HG02610 (cell line): ENCODE measurements around the gene ASF1A.

Experiments
- ATAC-seq: cut with Tn5 transposase; IDR thresholded peaks from one replicate; pipeline ENCODE4 v1.9.1; 2021; ENCODE audit warnings: mild to moderate bottlenecking, moderate library complexity; ENCODE audit not compliant: unreplicated experiment

The ASF1A gene

DNA sequence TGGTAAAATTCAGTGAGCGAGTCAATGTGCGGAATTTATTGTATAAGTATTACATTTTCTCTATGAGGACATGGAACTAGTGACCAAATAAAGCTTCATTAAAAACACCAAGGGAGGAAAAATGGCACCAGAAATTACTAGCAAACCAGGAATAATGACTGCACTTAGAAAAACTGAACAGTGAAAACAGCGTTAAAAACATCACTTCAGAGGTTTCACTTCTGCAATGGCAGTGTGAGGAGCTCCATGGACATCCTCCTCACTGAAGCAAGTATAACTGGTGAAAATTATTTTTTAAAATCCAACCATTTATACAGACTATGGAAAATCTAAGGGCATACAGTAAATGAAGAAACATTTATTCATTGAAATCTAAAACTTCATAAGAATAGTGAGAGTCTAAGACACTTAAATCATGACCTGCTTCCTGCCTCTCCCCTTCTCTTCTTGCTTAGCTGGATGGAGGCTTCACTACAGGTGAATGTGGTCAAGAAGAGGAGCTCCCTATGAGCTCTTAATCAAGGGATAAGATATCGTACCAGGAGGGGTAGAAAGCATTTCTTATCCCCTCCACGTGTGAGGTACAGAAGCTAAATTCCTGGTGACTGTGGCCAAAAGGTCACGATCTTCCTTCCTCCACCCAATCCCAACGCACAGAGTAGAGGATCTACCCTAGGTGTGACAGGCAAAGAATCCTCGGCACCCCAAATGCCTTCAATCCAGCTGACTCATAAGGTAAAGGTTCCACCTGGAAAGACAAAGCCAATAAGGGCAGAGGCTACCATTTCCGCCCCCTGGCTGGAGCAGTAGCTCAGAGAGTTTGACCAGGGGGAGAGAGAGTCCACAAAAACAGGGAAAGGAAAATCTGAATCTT lies 12.3 kb upstream of the ASF1A start:
- peak; percentile 81 for ATAC-seq

- ATAC-seq: no peak
These were observed 11.5 kb upstream of the ASF1A start for GRCh38 chr6:118882314-118882905.

DNA sequence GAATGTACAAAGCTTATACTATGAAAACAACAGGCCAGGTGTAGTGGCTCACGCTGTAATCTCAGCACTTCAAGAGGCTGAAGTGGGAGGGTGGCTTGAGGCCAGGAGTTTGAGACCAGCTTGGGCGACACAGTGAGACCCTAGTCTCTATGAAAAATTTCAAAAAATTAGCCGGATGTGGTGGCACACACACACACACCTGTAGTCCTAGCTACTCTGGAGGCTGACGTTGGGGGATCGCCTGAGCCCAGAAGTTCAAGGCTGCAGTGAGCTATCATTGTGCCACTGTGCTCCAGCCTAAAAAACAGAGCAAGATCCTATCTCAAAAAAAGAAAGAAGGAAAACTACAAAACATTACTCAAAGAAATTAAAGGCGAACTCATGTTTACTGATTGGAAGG lies 7.3 kb upstream of the ASF1A start:
- no peak for ATAC-seq

DNA sequence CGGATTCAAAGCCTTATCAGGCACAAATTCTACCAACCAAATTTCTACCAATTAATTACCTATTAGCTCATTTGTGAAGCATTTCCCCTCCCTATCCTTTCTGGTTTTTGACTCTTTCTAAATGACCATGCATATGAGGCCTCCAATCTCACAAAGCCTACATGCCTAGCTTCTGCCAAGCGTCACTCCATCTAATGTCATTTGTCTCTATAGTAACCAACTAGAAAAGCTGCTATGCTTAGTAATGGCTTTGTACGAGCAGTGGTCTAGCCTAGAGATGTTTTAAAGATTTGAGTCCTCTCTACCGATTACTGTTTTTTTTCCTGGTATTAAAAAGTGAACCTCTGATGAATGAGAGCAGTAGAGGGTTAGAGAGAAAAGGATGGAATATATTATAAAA lies 4.8 kb upstream of the ASF1A start:
- ATAC-seq: no peak

- ATAC-seq: peak; percentile 11
These were observed 2.8 kb upstream of the ASF1A start for GRCh38 chr6:118890997-118891790.

GRCh38 chr6:118892355-118892991 lies 1.5 kb upstream of the ASF1A start:
- no peak for ATAC-seq

- peak; percentile 3 for ATAC-seq
These were observed 717 bp upstream of the ASF1A start for GRCh38 chr6:118893064-118893806.

GRCh38 chr6:118894425-118895260 lies 691 bp downstream of the ASF1A start:
- peak; percentile 42 for ATAC-seq

DNA sequence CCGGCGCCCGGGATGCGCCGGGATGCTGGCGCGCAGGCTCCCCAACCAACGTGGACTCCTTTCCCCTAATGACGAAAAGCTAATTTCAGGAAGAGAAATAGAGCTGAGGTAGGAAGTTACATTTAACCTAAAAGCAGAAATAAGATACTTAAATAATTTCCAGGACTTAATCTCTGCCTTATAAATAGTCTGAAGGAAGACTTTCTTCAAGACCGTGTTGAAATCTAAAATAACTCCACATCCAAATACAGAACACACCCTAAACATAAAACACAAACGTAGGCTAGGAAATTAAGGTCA lies 1.3 kb downstream of the ASF1A start:
- no peak for ATAC-seq

DNA sequence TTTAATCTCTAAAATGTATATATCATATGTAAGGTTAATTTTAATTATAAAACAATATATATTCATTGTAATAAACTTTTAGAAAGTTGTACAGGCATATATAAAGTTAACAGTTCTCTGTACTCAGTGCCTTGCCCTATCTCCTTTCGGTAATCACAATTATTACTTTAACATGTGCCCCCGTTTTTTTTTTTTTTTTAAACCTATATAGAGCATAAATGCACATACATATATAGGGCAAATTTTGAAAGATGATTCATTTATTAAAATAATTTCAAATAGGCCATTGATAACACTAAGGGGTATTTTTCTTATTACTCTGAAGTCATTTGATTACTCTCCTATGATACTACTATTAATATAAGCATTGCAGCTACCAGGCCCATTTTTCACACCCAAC lies 1.9 kb downstream of the ASF1A start:
- ATAC-seq: no peak

DNA sequence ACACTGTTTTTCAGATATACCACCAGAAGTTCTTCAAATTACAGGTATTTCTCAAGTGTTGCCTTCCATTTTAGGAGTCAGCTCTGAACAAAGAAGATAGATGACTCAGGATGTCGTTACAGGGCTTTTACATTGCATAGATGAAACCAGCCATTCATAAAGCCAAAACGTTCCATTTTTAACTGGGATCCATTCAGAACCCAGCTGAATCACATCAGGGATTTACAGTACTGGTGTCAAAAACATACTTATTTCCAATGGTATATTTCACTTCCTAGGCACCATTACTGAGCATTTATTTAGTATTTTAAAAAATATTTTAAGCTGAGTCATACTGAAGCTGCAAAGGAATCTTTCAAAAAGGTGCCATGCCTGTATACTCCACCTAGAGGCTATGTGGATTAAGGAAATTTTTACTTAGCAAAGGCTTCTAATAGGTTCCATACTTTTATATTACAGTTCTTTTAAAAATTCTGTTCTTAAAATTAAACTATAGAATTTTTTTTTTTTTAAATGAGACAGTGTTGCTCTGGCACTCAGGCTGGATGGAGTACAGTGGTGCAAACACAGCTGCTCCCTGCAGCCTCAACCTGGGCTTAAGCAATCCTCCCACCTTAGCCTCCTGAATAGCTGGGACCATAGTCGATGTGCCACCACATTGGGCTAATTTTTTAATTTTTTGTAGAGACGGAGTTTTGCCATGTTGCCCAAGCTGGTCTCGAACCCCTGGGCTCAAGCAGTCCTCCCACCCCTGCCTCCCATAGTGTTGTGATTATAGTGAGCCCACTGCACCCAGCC lies 2.6 kb downstream of the ASF1A start:
- peak; percentile 19 for ATAC-seq

GRCh38 chr6:118897386-118897785 lies 3.4 kb downstream of the ASF1A start:
- no peak for ATAC-seq

GRCh38 chr6:118899948-118900347 lies 6.0 kb downstream of the ASF1A start:
- no peak for ATAC-seq

DNA sequence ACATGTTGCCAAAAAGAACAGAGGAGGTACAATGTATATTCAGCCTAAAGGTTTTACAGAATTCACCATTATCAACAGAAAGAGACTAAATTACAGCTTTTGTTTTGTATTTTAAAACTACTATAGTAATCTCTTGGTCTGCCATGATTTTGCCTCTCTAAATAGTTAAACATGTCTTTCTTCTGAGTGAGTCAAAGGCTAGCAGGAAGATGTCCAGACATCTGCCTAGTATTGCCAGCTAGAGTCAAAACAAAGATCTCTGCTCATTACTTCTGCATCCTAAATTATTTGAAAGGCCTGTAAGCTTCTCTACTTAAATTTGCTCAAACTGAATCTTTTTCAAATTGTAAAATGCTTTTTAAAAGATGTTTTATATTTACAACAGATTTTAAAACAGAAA lies 8.8 kb downstream of the ASF1A start:
- no peak for ATAC-seq

GRCh38 chr6:118903138-118903537 lies 9.2 kb downstream of the ASF1A start:
- ATAC-seq: no peak

DNA sequence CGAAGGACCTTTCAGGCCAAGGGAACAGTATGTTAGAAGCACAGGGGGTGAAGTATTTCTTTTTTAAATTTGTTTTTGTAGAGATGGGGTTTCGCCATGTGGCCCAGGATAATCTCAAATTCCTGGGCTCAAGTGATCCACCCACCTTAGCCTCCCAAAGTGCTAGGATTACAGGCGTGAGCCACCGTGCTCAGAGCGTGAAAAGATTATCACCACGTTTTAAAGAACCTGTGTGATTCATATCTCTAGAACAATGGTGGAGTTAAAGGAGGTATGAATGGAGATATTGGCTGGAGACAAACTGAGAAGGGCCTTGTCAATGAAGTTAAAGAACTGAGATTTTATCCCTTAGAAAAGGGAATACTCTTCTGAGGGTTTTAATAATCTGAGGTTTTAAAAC lies 9.7 kb downstream of the ASF1A start:
- no peak for ATAC-seq

GRCh38 chr6:118905084-118905483 lies 11.1 kb downstream of the ASF1A start:
- ATAC-seq: no peak

DNA sequence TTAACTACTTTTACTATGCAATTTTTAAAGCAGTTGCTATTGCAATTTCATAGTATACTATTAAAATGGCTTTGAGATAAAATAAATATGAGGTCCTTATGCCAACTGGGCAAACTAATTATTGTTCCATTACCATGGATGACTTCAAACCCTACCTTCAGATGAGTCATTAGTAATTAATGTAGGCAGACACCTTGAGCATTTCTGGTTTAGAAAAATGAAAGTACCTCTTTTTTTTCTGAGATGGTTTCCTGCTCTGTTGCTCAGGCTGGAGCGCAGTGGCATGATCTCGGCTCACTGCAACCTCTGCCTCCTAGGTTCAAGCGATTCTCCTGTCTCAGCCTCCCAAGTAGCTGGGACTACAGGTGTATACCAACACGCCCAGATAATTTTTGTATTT lies 11.9 kb downstream of the ASF1A start:
- no peak for ATAC-seq

GRCh38 chr6:118908441-118908840 lies 14.5 kb downstream of the ASF1A start:
- no peak for ATAC-seq
